Lower leg skin (tissue), 3 donors: ENCODE data around the gene DNAH10.

ENCODE experiments used
- POLR2A ChIP-seq, 2 donors: fragments of 450-650 bp; IDR thresholded peaks; one replicate each; pipeline ENCODE4 v1.6.1; 2016 to 2017; ENCODE audit warnings: antibody characterized with exemption in 2 of 2, mild to moderate bottlenecking in 1 of 2, moderate library complexity in 1 of 2
- TF ChIP-seq, protein P1 (sequence below), 3 donors: fragments of 450-650 bp; IDR thresholded peaks; one replicate each; pipeline ENCODE4 v1.5.1; 2016; ENCODE audit warnings: antibody characterized with exemption in 3 of 3, mild to moderate bottlenecking in 3 of 3, moderate library complexity in 2 of 3

DNA sequence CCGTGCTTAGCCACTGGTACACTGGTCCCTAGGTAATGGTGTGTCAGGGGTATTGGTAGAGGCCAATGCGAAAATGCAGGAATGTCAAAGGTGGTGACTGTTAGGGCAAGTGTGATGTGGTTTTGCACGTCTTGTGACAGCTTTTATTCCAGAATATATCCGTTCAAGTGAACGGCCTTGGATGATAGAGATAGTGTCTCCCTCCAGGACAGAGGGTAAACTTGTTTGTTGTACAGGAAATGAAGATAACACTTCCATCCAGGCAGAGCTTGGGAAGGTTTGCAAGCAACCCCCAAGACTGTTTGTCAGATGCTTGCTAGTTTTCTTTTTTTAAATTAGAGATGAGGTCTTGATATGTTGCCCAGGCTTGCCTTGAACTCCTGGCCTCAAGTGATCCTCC lies 84.2 kb downstream of the DNAH10 start:
- TF ChIP-seq, protein P1, sequence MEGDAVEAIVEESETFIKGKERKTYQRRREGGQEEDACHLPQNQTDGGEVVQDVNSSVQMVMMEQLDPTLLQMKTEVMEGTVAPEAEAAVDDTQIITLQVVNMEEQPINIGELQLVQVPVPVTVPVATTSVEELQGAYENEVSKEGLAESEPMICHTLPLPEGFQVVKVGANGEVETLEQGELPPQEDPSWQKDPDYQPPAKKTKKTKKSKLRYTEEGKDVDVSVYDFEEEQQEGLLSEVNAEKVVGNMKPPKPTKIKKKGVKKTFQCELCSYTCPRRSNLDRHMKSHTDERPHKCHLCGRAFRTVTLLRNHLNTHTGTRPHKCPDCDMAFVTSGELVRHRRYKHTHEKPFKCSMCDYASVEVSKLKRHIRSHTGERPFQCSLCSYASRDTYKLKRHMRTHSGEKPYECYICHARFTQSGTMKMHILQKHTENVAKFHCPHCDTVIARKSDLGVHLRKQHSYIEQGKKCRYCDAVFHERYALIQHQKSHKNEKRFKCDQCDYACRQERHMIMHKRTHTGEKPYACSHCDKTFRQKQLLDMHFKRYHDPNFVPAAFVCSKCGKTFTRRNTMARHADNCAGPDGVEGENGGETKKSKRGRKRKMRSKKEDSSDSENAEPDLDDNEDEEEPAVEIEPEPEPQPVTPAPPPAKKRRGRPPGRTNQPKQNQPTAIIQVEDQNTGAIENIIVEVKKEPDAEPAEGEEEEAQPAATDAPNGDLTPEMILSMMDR (IDR thresholded peaks at IDR 0.05) = no peak
- TF ChIP-seq POLR2A (IDR thresholded peaks at IDR 0.05) = no peak
